H1 (cell line): Measurements from ENCODE around the gene B3GAT1. TPM values are rescaled to one million over a fixed set of nuclear protein-coding genes. Genes with fewer than 3 reads are reported as not detected.

Experiments
- CTCF ChIA-PET: fragments of 300-600 bp; sonication (Branson Sonifier 250); formaldehyde crosslinking; loops from one replicate; lab custom pipeline; 2021; ENCODE audit not compliant: partially characterized antibody; lab: Charles Lee
- POLR2A ChIA-PET: fragments of 300-600 bp; sonication (Branson Sonifier 250); formaldehyde crosslinking; loops from one replicate; lab custom pipeline; 2021; ENCODE audit warnings: inconsistent platforms; ENCODE audit not compliant: partially characterized antibody; lab: Charles Lee
- DNase-seq, 2 experiments: peaks; one replicate each; pipeline versions ENCODE4 v3.0.0 to v3.0.0-alpha.2; 2010 to 2022; ENCODE audit warnings: low spot score in 2 of 2, low read depth in 1 of 2, mixed read lengths in 1 of 2
- FAIRE-seq: peaks from 2 replicates; lab custom pipeline; 2011; peaks lifted over from hg19 to GRCh38; lab: Jason Lieb, UNC
- H2AFZ ChIP-seq: 2 replicates; pipeline ENCODE4 v1.8.1; 2012; ENCODE audit warnings: low read length, inconsistent platforms
- H2AK5ac ChIP-seq: 2 replicates; pipeline ENCODE4 v1.6.1; 2013; ENCODE audit warnings: low read depth, low read length
- H2BK120ac ChIP-seq: replicated peaks from 2 replicates; pipeline ENCODE3; 2013; ENCODE audit warnings: low read depth, low read length, inconsistent platforms
- H2BK12ac ChIP-seq: 2 replicates; pipeline ENCODE4 v1.6.1; 2013; ENCODE audit warnings: low read depth, low read length
- H2BK15ac ChIP-seq: 2 replicates; pipeline ENCODE4 v1.6.1; 2013; ENCODE audit warnings: low read length
- H2BK20ac ChIP-seq: 2 replicates; pipeline ENCODE4 v1.6.1; 2013; ENCODE audit warnings: low read length
- H2BK5ac ChIP-seq: 2 replicates; pipeline ENCODE4 v1.6.1; 2013; ENCODE audit warnings: low read depth, low read length
- H3K14ac ChIP-seq: 2 replicates; pipeline ENCODE4 v1.6.1; 2013; ENCODE audit warnings: inconsistent platforms; ENCODE audit not compliant: insufficient read length
- H3K18ac ChIP-seq: 2 replicates; pipeline ENCODE4 v1.6.1; 2013; ENCODE audit warnings: low read length; ENCODE audit errors: extremely low read depth
- H3K23ac ChIP-seq: 2 replicates; pipeline ENCODE4 v1.6.1; 2013; ENCODE audit warnings: inconsistent platforms; ENCODE audit not compliant: insufficient read length
- H3K23me2 ChIP-seq: 2 replicates; pipeline ENCODE4 v1.6.1; 2013; ENCODE audit warnings: low read depth, low read length
- H3K27ac ChIP-seq: 2 replicates; pipeline ENCODE4 v1.6.1; 2011; ENCODE audit warnings: low read depth, low read length, inconsistent platforms
- H3K27me3 ChIP-seq, 4 experiments: replicated peaks in 1 of 4; 1 replicate in 1 of 4; 2 replicates in 3 of 4; pipeline versions ENCODE4 v1.6.1 to v1.8.1; 2011 to 2013; ENCODE audit warnings: low read length in 3 of 4, mild to moderate bottlenecking in 3 of 4, inconsistent platforms in 2 of 4, mixed read lengths in 2 of 4, moderate library complexity in 1 of 4; ENCODE audit not compliant: control insufficient read depth in 3 of 4, insufficient read depth in 3 of 4; ENCODE audit errors: extremely low read depth in 1 of 4
- H3K36me3 ChIP-seq, 4 experiments: 2 replicates each; pipeline versions ENCODE4 v1.6.1 to v1.8.1; 2011 to 2013; ENCODE audit warnings: mild to moderate bottlenecking in 4 of 4, low read length in 3 of 4, moderate library complexity in 2 of 4, control low read depth in 1 of 4, inconsistent platforms in 1 of 4; ENCODE audit not compliant: insufficient read depth in 4 of 4, control insufficient read depth in 2 of 4
- H3K4ac ChIP-seq: replicated peaks from 2 replicates; pipeline ENCODE3; 2013; ENCODE audit warnings: low read length, low read depth, mixed read lengths, inconsistent platforms; ENCODE audit not compliant: insufficient read length
- H3K4me1 ChIP-seq, 4 experiments: replicated peaks in 1 of 4; 1 replicate in 1 of 4; 2 replicates in 3 of 4; pipeline versions ENCODE4 v1.6.1 to v1.8.1; 2011 to 2013; ENCODE audit warnings: low read length in 3 of 4, inconsistent platforms in 2 of 4, mixed read lengths in 1 of 4; ENCODE audit not compliant: insufficient read depth in 4 of 4, control insufficient read depth in 3 of 4
- H3K4me2 ChIP-seq, 2 experiments: 2 replicates each; pipeline versions ENCODE4 v1.6.1 to v1.8.1; 2011 to 2013; ENCODE audit warnings: low read depth in 2 of 2, low read length in 2 of 2, control low read depth in 1 of 2, inconsistent platforms in 1 of 2, mild to moderate bottlenecking in 1 of 2; ENCODE audit not compliant: insufficient read depth in 1 of 2
- H3K4me3 ChIP-seq, 4 experiments: fragments of 200-600, 300-600 bp in 1 of 4; sonication (generic), shearing (Covaris generic), sonication (Bioruptor Twin) in 1 of 4; 2 replicates each; pipeline versions ENCODE4 v1.5.1 to v1.8.1; 2011 to 2016; ENCODE audit warnings: low read length in 4 of 4, low read depth in 3 of 4, control low read depth in 2 of 4, inconsistent platforms in 2 of 4, mild to moderate bottlenecking in 2 of 4, mixed read lengths in 1 of 4, moderate library complexity in 1 of 4; ENCODE audit not compliant: insufficient read depth in 2 of 4; ENCODE audit errors: extremely low read depth in 1 of 4
- H3K56ac ChIP-seq: replicated peaks from 2 replicates; pipeline ENCODE3; 2013; ENCODE audit warnings: low read depth, mild to moderate bottlenecking, mixed read lengths, low read length, inconsistent platforms; ENCODE audit not compliant: insufficient read length
- H3K79me1 ChIP-seq: 2 replicates; pipeline ENCODE4 v1.6.1; 2013; ENCODE audit warnings: low read depth, low read length, control low read depth
- H3K79me2 ChIP-seq, 2 experiments: 2 replicates each; pipeline versions ENCODE4 v1.6.1 to v1.8.1; 2012 to 2013; ENCODE audit warnings: low read length in 2 of 2, mild to moderate bottlenecking in 2 of 2, inconsistent platforms in 1 of 2; ENCODE audit not compliant: insufficient read depth in 2 of 2, control insufficient read depth in 1 of 2
- H3K9ac ChIP-seq, 4 experiments: replicated peaks in 1 of 4; 1 replicate in 1 of 4; 2 replicates in 3 of 4; pipeline versions ENCODE4 v1.6.1 to v1.8.1; 2011 to 2013; ENCODE audit warnings: low read depth in 3 of 4, low read length in 3 of 4, control low read depth in 2 of 4, mild to moderate bottlenecking in 2 of 4, moderate library complexity in 2 of 4, inconsistent platforms in 1 of 4; ENCODE audit errors: extremely low read depth in 1 of 4
- H3K9me3 ChIP-seq, 2 experiments: 2 replicates each; pipeline versions ENCODE4 v1.6.1 to v1.8.1; 2012 to 2013; ENCODE audit warnings: mild to moderate bottlenecking in 2 of 2, moderate library complexity in 2 of 2, control low read depth in 1 of 2, inconsistent platforms in 1 of 2, low read depth in 1 of 2, low read length in 1 of 2, mixed read lengths in 1 of 2; ENCODE audit not compliant: insufficient read depth in 2 of 2
- H4K20me1 ChIP-seq, 2 experiments: replicated peaks in 1 of 2; 2 replicates each; pipeline versions ENCODE3 to v1.8.1; 2011 to 2013; ENCODE audit warnings: inconsistent platforms in 2 of 2, low read length in 2 of 2, mild to moderate bottlenecking in 1 of 2; ENCODE audit not compliant: insufficient read depth in 2 of 2, control insufficient read depth in 1 of 2
- H4K5ac ChIP-seq: 2 replicates; pipeline ENCODE4 v1.6.1; 2013; ENCODE audit warnings: low read length, low read depth, mixed read lengths, inconsistent platforms; ENCODE audit not compliant: insufficient read length
- H4K8ac ChIP-seq: 2 replicates; pipeline ENCODE4 v1.8.0; 2013; ENCODE audit warnings: mild to moderate bottlenecking, moderate library complexity, low read length, inconsistent platforms; ENCODE audit not compliant: insufficient read depth; ENCODE audit errors: extremely low read depth
- H4K91ac ChIP-seq: replicated peaks from 2 replicates; pipeline ENCODE3; 2013; ENCODE audit warnings: low read length, mixed read lengths, inconsistent platforms; ENCODE audit not compliant: insufficient read length
- ASH2L ChIP-seq: fragments of 200-600, 300-600 bp; sonication (generic); IDR thresholded peaks from one replicate; pipeline ENCODE4 v1.7.1; 2017; ENCODE audit warnings: low read length
- ATF3 ChIP-seq: IDR thresholded peaks from 2 replicates; pipeline ENCODE4 v1.6.1; 2011; ENCODE audit warnings: low read depth, mild to moderate bottlenecking, low read length; ENCODE audit not compliant: insufficient read depth
- BACH1 ChIP-seq: IDR thresholded peaks from 2 replicates; pipeline ENCODE4 v1.6.1; 2012; ENCODE audit warnings: low read length, improper control_type of control experiment
- CBX5 ChIP-seq: fragments of 300-800, 300-1000 bp; sonication (generic); IDR thresholded peaks from 2 replicates; pipeline ENCODE4 v1.7.1; 2016; ENCODE audit warnings: antibody characterized with exemption, low read length, low read depth
- CEBPB ChIP-seq: IDR thresholded peaks from 2 replicates; pipeline ENCODE4 v1.6.1; 2012; ENCODE audit warnings: low read depth, low read length
- HDAC2 ChIP-seq, 2 experiments: fragments of 300-600 bp in 1 of 2; sonication (generic) in 1 of 2; IDR thresholded peaks; 2 replicates each; pipeline ENCODE4 v1.6.1; 2011 to 2012; ENCODE audit warnings: low read depth in 2 of 2, low read length in 2 of 2, mild to moderate bottlenecking in 2 of 2, moderate library complexity in 2 of 2, borderline replicate concordance in 1 of 2, inconsistent platforms in 1 of 2
- JUN ChIP-seq: IDR thresholded peaks from 2 replicates; pipeline ENCODE4 v1.6.1; 2011; ENCODE audit warnings: low read depth, mild to moderate bottlenecking, improper control_type of control experiment, low read length
- JUND ChIP-seq: IDR thresholded peaks from 2 replicates; pipeline ENCODE4 v1.6.1; 2011; ENCODE audit warnings: mild to moderate bottlenecking, improper control_type of control experiment, low read length
- KDM4A ChIP-seq: IDR thresholded peaks from one replicate; pipeline ENCODE4 v1.7.1; 2012; ENCODE audit warnings: low read depth, mild to moderate bottlenecking, moderate library complexity, low read length, inconsistent platforms; ENCODE audit not compliant: severe bottlenecking
- KDM5A ChIP-seq: fragments of 200-600 bp; IDR thresholded peaks from 2 replicates; pipeline ENCODE4 v1.7.1; 2012; ENCODE audit warnings: mild to moderate bottlenecking, low read length, inconsistent platforms, mixed read lengths
- RFX5 ChIP-seq: IDR thresholded peaks from 2 replicates; pipeline ENCODE4 v1.6.1; 2011; ENCODE audit warnings: low read depth, low read length, improper control_type of control experiment, borderline replicate concordance
- RXRA ChIP-seq: IDR thresholded peaks from 2 replicates; pipeline ENCODE4 v1.6.1; 2011; ENCODE audit warnings: low read depth, mild to moderate bottlenecking, low read length, moderate library complexity; ENCODE audit not compliant: insufficient read depth
- SP1 ChIP-seq: IDR thresholded peaks from 2 replicates; pipeline ENCODE4 v1.6.1; 2011; ENCODE audit warnings: low read depth, low read length
- YY1 ChIP-seq: IDR thresholded peaks from 2 replicates; pipeline ENCODE4 v1.6.1; 2011; ENCODE audit warnings: low read depth, mild to moderate bottlenecking, low read length
- WGBS, 2 experiments: shearing (Covaris generic) in 1 of 2; methylation state at CpG; one replicate each; pipeline versions ENCODE4 v1.1.6 to v1.1.7; 2013 to 2015; ENCODE audit warnings: low lambda C conversion rate in 2 of 2, mixed read lengths in 2 of 2, inconsistent platforms in 1 of 2, low coverage in 1 of 2, missing lambda C conversion rate in 1 of 2; ENCODE audit not compliant: insufficient replicate concordance in 2 of 2, insufficient coverage in 1 of 2, insufficient read length in 1 of 2; ENCODE audit errors: extremely low coverage in 1 of 2, missing lambda C conversion rate in 1 of 2; 5-methylcytosine and 5-hydroxymethylcytosine counted together
- polyA plus RNA-seq, 7 experiments: library from polyadenylated mRNA; depleted of rRNA in 3 of 7; stranded (reverse) in 5 of 7; unstranded in 2 of 7; fragments of >200 nt in 5 of 7; fragments of 200-250 nt in 2 of 7; gene quantifications; 1 replicate in 5 of 7; 2 replicates in 1 of 7; 4 replicates in 1 of 7; pipeline versions ENCODE4 v1.2.1 to v1.2.3, GENCODE V29; 2011 to 2013; ENCODE audit warnings: missing spikeins in 2 of 7, mixed read lengths in 2 of 7
- total RNA-seq: library from RNA; stranded (reverse); fragmentation: NEBNext Ultra II Directional; extraction: Animal tissue kit (Norgen Biotek cat#: 25700); gene quantifications from 2 replicates; pipeline ENCODE4 v1.2.1, GENCODE V29; 2021

B3GAT1 gene
- total and polyA plus RNA-seq, 2 of the 8 experiments (the other 6 are each of a cell fraction or from before 2014, with no cell fraction given), result 19.7 to 32.4 TPM

GRCh38 chr11:134454146-134454690 lies 42.2 kb upstream of the B3GAT1 start:
- Histone ChIP-seq H4K8ac (no peak overlapping the region), H3K36me3 (no peaks in the 10 kb centered on the region), H3K9ac (no peak overlapping the region), H3K4me3 (no peak overlapping the region), H4K91ac (no peak overlapping the region), H3K56ac (no peak overlapping the region), H3K79me2 (no peaks in the 10 kb centered on the region), H3K23ac (no peak overlapping the region), H2BK20ac (no peak overlapping the region), H4K5ac (no peak overlapping the region), H2BK15ac (no peak overlapping the region), H2BK12ac (no peak overlapping the region), H3K4me2 (no peak overlapping the region), H3K4me1 (0 out of 7 replicates have a peak, but pooled peaks cover 0 to 2% (median 0%) of the 10 kb centered on the region in 4 experiments), H3K18ac (no peak overlapping the region), H4K20me1 (no peaks in the 10 kb centered on the region), H2AK5ac (no peak overlapping the region), H3K23me2 (no peaks in the 10 kb centered on the region), H3K79me1 (no peaks in the 10 kb centered on the region; the same call in 1 of the 2 replicates), H2BK5ac (no peak overlapping the region), H3K27me3 (no peaks in the 10 kb centered on the region), H3K14ac (no peak overlapping the region), H2AFZ (no peak overlapping the region), H2BK120ac (no peak overlapping the region), H3K4ac (no peak overlapping the region), H3K27ac (no peak overlapping the region), H3K9me3 (no peaks in the 10 kb centered on the region; a peak in 1 of 4 replicates)
- POLR2A ChIA-PET, result no interaction called here
- 86% methylated on average over 6 of the region's 6 CpGs; no CpG with 5 or more reads in 1 of the 2 experiments for WGBS, 2 experiments
- FAIRE-seq (no peak), DNase-seq (no peak)
- CTCF ChIA-PET, result interaction anchor here (0.7 to 1.3 kb wide), 5 partner anchors 11 to 103 kb away, joined by 3 to 4 read pairs (median 4); no protein-coding TSS in a partner anchor
- no peak for TF ChIP-seq KDM5A
- TF ChIP-seq KDM4A, result no peak
- TF ChIP-seq CEBPB, result no peak
- TF ChIP-seq SP1, result no peak
- TF ChIP-seq ATF3, result no peak
- TF ChIP-seq JUND, result no peak
- TF ChIP-seq RXRA, result no peak
- TF ChIP-seq RFX5, result no peak
- TF ChIP-seq ASH2L, result no peak
- TF ChIP-seq CBX5, result no peak
- TF ChIP-seq BACH1, result no peak
- TF ChIP-seq YY1, result no peak
- TF ChIP-seq JUN, result no peak
- TF ChIP-seq HDAC2 (IDR thresholded peaks at IDR 0.05; ENCODE audit: borderline replicate concordance in 1 of 2, low read depth in 2 of 2, low read length in 2 of 2), result no peak
